ENCODE measurements around the gene TIMM21. TPM values are rescaled to one million over a fixed set of nuclear protein-coding genes. Genes with fewer than 3 reads are reported as not detected.

The TIMM21 gene
- total RNA-seq, 1 donor from 2014 or later = 32.4 TPM

DNA sequence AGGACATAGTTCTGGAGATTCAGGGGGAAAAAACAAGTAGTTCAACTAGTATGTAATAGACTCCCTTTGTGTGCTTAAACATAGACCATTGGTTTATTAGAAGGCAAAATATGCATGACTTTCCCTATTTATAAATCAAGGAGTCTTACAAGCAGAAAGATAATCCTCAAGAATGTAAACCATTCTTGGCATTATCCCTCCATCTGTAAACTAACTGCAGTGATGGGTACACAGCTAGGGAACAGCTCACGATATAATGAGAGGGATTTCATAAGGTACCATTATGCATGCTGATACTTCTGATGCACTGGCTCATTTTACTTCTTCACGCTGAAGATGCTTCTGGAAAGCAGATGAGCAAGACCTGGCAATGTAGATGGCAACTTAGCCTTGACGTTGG, 1.6 kb upstream of the TIMM21 start:
- no peak for DNase-seq (ENCODE audit: extremely low read depth, low read depth, low spot score)

DNA sequence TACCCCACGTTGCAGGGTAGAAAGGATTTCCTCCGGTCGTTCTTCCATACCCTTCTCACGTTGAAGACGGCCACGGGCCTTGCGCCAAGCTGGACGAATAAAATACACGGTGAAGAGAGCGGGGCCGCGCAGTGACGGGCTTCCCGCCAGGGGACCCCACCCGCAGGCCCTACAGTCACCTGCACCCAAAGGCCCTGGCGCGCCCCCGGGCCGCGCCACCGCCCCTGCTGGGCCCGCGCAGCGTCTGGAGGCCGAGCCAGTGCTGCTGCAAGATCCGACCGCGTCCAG, 888 bp upstream of the TIMM21 start:
- DNase-seq (ENCODE audit: extremely low read depth, low read depth, low spot score) = no peak

DNA sequence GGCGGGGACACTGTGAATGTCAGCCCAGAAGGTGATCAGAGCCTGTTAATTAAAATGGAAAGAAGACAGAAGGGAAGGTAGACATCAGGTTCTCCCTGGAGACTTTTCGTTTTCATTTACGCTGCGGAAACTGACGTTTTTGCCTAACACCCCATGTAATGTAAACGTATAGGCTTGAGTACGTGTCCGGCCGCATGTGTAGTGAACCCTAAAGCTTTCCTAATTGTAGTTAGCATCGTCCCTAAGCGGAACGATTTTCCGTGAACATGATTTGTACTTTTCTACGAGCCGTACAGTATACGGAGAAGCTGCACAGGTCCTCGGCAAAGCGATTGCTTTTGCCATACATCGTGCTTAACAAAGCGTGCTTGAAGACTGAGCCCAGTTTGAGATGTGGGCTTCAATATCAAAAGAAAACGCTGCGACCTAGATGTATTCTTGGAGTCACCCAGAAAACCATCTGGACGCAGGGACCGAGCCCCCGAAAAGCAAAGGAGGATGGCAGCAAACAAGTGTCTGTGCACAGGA, 284 bp downstream of the TIMM21 start:
- no peak for DNase-seq (ENCODE audit: extremely low read depth, low read depth, low spot score)

DNA sequence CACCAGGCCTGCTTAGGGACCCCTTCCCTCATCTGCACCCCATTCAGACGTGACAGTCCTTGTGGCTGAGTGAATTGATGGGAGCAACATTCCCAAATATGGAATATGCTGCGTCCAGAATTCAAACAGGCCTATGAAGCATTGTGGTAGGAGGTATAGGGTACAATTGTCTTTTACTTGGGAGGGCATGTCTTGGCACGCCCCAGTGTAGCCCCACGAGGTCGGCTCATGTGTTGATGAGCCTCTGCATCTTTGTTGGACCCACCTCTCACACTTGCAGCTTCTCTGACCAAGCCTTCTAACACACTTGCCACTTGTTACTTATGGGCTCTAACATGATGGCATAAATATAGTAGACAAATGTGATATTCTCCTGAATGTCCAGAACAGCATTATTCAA, 1.6 kb downstream of the TIMM21 start:
- DNase-seq (ENCODE audit: extremely low read depth, low read depth, low spot score) = no peak

DNA sequence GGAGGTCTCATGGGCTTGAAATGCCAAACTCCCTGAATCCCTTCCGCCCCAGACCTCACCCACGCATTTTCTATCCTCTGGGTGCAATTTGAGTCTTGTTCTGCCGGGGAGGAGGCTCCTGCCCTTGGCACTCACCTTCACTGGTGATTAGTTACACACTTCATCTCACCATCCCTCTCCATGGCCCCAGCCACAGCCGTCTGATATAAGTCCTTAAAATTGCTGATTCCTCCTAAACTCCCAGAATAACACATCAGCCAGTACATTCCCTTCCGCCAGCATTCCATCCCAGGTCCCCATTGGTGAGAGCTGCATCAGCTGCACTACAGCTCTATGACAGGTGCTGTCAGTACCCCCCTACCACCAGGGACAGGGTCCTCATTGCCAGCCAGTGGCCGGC, 3.9 kb downstream of the TIMM21 start:
- DNase-seq (ENCODE audit: extremely low read depth, low read depth, low spot score) = no peak

DNA sequence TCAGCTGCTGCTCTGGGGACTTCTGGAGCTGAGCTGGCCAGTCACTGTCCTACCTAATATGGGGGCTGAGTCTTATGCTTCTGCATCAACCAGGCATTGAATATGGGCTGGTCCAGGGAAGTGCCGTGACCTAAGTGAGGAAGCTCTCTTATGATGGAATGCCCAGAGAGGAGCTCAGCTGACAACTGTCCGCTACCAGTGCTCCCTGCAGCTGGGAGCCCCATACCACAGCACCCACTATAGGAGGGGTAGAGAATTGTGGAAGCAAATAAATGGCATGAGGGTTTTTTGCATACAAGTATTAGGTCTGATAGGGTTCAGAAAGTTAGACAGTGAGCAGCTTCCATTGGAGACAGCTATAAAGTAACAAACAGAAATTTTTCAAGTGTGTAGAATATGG, 4.5 kb downstream of the TIMM21 start:
- no peak for DNase-seq (ENCODE audit: extremely low read depth, low read depth, low spot score)

DNA sequence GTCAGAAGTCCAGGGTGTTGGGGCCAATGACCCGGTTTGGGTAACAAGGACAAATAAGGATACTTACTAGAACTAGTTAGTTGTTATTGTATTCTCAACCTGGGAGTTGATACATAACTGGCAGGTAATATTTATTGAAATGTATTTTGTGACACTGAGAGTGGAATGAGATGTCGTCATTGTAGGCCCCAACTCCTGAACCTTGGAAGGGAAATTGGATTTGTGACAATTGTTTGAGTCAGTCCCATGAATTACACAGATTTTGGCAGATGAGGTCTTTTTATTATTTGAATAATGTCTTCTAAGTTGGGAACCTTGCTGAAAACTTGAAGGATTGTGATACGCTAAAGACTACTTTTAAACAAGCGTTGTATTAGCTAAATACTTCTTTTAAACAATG, 5.1 kb downstream of the TIMM21 start:
- no peak for DNase-seq (ENCODE audit: extremely low read depth, low read depth, low spot score)

DNA sequence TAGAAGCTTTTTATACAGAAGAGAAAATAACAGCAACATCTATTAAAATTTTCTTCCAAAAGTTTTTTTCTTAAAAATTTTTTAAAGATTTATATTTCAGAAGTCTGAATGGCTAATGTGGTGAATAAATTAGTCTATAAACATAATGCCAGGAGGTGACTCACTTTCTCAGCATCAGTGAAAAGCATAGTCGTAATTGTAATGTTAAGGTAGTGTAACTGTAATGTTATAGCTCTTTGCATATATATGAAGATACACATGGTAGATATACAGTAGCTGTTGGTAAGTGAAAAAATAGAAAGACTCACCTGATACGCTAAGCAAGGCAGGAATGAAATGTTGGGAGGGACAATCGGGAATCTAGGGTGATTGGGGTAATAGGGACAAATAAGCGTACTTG, 5.5 kb downstream of the TIMM21 start:
- DNase-seq (ENCODE audit: extremely low read depth, low read depth, low spot score) = no peak

DNA sequence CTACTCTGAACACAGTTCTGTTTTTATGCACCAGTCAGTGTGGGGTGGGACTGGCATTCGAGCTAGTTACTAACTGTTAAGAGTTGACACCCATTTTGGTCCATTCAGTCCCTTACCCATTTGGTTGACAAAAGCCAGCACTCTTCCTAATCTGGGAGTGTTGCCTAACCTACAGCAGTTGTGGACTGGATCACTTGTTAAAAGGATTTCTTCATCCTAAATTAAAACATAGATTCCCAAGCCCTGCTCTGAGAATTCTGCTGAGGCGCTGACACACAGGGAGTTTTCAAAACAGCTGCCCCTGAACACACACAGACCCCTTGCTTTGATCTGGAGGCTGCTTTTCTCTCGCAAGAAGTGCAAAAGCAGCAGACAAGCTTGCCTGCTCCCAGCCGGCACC, 6.4 kb downstream of the TIMM21 start:
- DNase-seq (ENCODE audit: extremely low read depth, low read depth, low spot score) = no peak

DNA sequence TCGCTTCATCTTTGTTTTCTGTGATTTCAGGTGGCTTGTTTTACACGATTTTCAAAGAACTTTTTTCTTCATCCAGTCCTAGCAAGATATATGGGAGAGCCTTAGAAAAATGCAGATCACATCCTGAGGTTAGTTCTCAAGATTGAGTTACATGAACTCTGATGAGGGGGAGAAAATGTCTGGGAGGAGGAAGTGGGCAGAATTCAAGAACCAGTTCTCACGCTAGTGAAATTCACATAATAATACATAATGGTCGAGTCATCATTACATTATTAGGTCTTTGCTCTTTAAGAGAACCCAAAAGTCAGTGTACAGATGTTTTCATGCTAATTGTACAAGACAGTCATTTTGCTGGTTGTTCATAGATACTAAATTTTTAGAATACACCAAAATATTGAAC, 7.0 kb downstream of the TIMM21 start:
- no peak for DNase-seq (ENCODE audit: extremely low read depth, low read depth, low spot score)

DNA sequence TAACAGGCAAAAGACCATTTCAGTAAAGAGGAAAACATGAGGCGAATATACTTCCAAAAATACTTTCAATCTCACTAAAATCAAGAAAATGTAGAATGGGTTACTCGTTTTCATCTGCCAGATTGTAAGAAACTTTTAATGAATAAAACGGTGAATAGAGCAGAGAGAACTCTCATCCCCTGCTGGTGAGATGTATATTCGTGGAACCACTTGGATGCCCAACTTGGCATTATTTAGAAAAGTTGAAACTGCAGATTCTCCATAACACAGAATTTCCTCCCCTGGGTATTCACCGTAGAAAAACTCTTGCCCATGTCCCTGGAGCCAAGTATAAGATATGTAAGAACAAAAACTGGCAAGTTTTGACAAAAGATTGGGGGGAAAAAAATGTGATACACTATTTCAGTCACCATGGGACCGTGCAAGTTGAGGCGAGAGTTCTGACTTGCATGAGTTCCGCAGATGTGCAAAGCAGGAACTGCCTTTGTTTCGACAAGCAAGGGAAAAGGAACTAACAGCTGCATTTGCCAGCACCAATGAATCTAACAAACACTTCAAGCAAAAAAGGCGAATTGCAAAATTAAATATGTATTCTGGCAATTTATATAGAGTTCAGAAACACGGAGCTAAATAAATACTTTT, 14.8 kb downstream of the TIMM21 start:
- DNase-seq (ENCODE audit: extremely low read depth, low read depth, low spot score) = no peak

DNA sequence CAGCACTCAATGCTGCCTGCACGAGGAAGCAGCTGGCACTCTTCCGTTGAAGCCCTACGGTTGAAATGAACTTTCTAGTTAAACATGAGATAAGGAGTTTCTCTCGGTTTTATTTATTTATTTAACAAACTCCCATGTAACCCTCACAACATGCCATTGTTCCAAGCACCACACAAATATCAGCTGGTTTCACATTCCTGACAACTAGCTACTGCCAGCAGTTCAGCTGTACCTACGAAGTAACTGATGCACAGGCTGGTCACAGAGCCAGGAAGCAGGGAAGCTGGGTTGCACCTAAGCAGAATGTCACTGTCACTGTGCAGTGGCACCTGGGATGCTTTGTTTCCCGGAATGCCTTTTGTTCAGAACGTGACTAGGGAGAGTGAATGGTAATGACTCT, 18.1 kb downstream of the TIMM21 start:
- DNase-seq (ENCODE audit: extremely low read depth, low read depth, low spot score) = no peak

DNA sequence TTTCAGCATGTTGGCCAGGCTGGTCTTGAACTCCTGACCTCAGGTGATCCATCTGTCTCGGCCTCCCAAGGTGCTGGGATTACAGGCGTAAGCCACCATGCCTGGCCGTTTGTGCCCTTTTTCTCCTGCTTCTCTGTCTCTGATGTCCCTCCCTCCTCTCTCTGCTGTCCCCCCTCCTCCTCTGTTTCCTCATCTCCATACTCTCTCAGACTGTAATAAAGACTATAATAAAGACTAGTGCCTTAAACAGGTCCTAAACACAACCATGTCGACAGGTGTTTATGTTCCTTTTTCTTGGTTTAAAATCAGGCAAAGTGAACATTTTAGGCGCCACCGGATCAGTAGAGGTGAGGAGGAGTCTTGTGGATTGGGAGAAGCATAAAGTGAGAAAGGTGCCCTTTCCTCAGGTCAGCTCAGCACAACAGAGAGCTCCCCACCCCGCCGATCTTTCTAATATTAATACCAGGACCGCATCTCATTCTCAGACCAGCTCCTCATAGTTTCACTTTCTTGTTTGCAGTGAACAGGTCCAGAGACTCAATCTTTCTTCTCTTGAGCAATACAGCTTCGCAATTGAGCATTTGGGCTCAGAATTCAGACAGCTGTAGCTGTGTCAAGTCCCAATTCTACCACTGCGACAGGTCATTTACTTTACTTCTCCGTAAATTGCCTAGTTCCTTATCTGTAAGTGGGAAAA, 23.7 kb downstream of the TIMM21 start:
- DNase-seq (ENCODE audit: extremely low read depth, low read depth, low spot score) = no peak

DNA sequence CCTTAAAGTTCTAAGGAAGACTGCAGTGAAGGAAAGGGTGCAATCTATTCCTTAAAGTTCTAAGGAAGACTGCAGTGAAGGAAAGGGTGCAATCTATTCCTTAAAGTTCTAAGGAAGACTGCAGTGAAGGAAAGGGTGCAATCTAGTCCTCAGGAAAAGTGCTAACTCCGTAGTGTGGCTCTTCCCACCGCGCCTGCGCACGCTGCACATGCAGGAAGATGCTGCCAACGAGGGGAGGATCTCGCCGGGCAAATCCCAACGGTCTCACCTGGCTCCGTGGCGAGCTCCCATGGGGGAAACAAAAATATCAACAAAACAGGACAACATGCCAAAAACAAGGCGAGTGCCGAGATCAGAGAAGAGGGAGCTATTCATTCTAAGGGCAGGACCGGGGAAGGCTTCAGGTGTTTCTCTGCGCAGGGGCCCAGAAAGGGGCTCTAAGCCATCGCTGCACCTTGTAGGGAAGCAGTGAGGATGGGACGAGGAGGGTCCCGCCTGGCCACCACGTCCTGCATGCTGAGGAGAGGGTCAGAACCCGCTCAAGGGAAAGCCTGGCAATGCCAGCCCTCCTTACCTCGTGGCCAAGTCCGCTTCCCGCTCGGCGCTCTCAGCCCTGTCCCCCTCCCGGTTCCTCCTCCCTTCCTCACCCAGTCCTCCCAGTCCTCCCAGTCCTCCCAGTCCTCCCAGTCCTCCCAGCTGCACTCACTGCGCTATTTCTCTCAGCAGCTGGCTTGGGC, 24.5 kb downstream of the TIMM21 start:
- no peak for DNase-seq (ENCODE audit: extremely low read depth, low read depth, low spot score)

DNA sequence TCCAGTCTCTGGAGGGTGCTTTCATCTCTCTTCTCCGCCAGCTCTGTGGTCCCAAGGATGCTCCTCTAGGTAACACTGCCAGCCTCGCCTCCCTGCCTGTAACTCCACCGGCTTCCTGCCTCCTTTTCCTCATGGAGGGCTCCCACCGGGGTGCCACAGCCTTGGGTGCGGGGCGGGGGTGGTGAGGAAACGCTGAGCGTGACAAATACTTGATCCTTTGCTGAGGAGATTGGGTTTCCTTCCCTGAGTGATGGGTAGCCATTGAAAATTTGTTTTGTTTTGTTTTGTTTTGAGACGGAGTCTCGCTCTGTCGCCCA, 25.1 kb downstream of the TIMM21 start:
- no peak for DNase-seq (ENCODE audit: extremely low read depth, low read depth, low spot score)

DNA sequence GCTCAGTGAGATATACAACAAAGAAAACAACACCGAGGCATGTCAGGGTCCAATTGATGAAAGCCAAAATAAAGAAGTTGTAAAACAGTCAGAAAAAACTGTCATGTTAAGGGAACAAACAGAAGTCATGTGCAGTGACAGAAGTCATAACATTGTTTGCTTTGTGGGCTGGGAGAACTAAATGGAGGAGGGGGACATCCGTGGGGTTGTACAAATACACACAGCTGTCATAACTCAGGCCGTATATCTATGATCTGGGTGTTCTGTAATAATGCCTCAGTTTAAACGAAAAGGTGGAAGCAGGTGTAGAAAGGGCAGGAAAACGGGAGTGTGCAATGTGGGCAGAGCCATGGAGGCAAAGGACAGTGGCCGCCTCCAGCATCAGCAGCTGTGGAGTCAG, 27.3 kb downstream of the TIMM21 start:
- DNase-seq (ENCODE audit: extremely low read depth, low read depth, low spot score) = no peak

DNA sequence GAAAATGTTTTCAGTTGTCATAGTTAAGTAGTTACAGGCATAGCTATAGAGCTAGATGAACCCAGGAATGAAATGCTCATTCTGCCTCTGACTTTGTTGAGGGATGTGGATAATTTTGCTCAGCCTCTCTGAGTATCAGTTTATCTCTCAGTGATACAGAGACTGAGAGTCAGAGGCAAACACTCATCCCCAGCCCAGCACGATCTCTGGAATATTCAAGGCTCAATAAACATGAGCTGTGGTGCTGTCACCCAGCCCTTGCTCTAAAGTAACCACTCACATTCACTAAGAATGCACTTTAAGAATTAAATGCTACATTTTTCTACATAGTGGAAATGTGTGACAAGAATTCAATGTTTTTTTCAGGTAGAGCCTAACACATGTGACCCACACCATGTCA, 30.6 kb downstream of the TIMM21 start:
- DNase-seq (ENCODE audit: extremely low read depth, low read depth, low spot score) = no peak

DNA sequence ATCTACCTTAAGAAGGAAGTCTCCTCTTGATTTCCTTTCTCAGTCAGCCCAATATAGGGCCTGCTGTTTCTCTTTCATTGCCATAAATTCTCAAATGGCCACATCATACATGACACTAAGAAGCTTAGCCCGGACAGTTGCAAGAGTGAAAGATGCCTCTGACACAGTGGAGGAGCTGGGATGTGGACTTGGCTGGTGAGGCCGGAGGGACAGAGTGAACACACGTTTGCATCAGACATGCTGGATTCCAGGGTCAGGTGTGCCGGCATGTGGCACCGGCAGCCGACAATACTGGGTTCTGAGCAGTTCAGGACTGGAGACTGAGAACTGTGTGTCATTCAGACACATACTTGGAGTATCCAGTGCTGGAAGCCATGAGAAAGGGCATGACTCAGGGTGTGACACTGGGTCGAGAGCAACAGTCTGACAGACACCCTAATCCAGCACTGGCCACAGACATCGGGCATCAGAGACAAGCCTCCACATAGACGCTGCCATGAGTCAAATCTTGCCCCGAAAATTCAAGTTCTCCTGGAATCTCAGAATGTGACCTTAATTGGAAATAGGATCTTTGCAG, 31.4 kb downstream of the TIMM21 start:
- DNase-seq (ENCODE audit: extremely low read depth, low read depth, low spot score) = no peak

DNA sequence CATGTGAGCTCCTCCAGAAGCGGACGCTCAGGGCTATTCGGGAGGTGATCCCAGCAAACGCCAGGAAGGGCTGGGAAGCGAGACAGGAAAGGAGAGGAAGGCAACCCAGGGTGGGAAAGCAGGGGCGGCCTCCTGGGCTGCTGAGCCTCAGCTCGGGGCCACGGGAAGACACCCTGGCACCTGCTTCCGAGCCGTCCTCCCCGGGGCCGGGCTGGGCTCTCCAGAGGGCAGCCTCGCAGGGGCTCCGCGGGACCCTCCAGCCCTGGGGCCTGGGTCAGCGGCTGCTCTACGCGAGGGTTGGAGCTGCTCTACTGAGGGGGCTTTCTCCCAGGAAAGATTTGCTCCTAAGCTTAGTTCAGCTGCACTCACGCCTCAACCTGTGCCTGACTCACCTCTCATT, 34.0 kb downstream of the TIMM21 start:
- no peak for DNase-seq (ENCODE audit: extremely low read depth, low read depth, low spot score)

DNA sequence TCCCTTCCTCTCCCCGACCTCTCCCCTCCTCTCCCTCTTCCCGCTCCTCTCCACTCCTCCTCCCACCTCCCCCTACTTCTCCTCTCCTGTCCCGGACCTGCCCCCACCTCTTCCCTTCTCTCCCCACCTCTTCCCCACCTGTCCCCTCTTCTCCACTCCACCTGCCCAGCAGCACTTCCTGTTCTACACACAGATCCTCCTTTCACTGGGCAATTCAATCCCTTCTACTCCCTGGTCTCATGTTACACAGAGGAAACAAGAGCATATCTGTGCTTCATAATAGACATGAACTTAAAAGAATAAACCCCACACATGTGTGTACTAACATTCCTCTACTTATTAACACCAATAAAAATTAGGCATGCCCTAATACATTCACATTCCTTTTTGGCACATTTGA, 34.8 kb downstream of the TIMM21 start:
- no peak for DNase-seq (ENCODE audit: extremely low read depth, low read depth, low spot score)

DNA sequence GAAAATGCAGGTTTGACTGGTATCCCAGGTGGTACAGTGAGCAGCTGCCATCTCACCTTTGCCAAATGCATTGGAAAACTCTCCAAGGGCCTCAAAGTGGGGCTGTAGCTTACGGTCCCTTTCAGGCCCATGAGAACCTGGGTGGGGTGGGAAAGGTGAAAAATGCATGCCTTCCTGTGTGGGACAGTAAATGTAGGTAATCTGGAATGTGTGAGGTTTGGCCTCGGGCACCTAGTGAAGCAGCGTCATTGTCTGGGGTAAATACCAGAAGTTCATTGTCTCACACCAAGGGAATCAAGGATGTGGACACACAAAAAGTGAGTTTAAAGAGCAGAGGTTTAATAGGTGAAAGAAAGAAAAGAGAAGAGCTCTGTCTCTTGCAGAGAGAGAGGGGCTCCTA, 36.6 kb downstream of the TIMM21 start:
- DNase-seq (ENCODE audit: extremely low read depth, low read depth, low spot score) = no peak

DNA sequence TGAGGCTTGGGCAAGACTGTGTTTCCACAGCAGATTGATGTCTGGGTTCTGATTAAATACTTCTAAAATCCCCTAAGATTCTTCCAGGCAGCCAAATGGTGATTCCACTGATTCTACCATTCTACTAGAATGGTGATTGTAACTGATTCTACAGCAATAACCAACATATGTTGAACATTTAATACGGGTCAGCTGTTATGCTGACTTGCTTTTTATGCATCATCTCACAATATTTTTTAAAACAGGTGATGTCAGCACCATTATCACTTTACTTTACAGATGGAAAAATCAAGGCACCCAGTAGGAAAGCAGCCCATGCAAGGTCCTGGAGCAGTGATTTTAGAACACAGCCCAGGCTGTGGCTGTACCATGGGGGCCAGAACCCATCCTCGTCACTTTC, 37.5 kb downstream of the TIMM21 start:
- no peak for DNase-seq (ENCODE audit: extremely low read depth, low read depth, low spot score)
